ENCODE measurements around the gene GGA1. TPM values are rescaled to one million over a fixed set of nuclear protein-coding genes. Genes with fewer than 3 reads are reported as not detected.

GGA1 gene
- total and polyA plus RNA-seq, 9 of the 15 experiments (the other 6 are each of a cell fraction or from before 2014, with no cell fraction given), result 1.5 to 69.5 (median 31.6) TPM

DNA sequence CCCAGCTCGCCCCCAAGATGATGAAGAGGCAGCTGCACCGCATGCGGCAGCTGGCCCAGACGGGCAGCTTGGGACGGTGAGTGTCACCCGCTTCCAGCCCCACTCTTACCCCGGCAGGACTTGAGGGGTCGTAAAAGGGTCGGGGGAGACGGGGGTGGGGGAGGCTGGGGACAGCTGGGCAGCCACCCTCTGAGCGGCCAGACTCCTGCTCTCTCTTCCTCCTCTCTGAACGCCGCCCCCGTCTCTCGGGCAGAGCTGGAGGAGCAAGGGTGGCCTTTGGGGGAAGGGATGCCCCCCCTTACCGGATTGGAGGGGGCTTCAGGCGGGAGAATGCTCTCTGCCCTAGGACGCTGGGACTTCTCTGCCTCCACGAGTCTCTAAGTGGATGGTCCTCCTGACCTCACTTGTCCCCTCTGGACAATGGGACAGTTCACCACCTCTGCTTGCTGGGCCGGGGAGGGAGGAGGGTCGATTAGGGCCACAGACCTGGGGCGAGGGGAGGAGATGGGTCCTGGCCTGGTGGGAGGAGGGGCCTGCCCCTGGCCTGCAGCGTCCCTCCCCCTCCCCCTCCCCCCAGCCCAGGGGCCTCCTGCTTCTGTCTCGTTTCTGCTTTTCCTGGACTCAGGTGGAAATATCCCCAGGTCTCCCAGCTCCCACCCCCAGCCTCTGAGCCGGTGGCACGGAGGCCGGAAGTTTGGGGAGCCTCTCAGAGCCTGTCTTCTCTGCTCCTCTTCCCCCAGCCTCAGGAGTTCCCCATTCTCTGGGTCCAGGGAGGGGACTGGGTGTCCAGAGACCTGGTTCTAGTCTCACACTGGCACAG is 31.3 kb downstream of the GGA1 start (continued):
- TF ChIP-seq CAMTA2 (CRISPR knock-in tag; conservative IDR thresholded peaks at IDR 0.05) (no peak), ZC3H8 (IDR thresholded peaks at IDR 0.05) (no peak), GATAD2B (IDR thresholded peaks at IDR 0.05; ENCODE audit: borderline replicate concordance) (0 out of 2 replicates have a peak, but pooled peaks have one; percentile 1), PHF8 (IDR thresholded peaks at IDR 0.05; ENCODE audit: borderline replicate concordance, low read length) (peak; percentile 35; the same call in 1 of the 2 replicates), KDM1A (IDR thresholded peaks at IDR 0.05) (peak in 1 of 2 experiments; percentile 86; a peak in 2 of 4 replicates)

DNA sequence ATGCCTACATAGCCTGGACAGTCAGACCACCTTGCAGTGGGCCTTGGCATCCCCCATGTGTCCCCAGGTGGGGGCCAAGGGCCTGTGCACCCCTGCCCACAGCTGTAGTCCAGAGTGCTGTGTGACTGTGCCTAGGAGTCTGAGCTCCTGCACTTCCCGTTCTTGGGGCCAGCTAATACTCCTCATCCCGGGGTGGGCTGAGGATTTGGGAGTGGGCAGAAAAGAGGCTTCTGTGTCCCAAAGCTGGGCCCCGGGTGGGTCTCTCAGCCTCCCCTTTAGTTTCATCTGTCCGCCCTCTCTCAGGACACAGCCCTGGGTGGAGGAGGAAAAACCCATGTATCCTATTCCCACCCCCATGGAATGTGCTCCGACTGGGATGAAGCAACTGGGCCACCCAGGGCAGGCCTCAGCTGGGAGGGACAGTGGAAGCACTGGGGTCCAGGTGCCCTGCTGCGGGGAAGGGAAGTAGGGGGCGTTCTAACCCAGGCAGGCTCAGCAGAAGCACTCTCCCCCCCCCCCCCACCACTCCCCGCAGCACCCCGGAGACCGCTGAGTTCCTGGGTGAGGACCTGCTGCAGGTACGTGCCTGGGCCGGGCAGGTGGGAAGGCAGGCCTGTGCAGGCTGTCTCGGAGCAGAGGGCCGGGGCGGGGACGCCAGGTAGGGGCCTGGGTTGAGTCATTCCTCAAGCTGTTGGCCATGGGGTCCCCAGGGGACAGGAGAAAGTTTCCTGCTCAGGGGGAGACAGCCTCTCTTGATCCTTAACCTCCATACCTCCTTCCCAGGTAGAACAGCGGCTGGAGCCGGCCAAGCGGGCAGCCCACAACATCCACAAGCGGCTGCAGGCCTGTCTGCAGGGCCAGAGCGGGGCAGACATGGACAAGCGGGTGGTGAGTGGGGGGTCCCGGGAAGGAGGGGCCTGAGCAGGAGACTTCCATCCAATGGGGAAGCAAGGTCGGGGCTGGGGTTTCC is 32.2 kb downstream of the GGA1 start:
- Histone ChIP-seq H3K9me3 (replicated peaks; ENCODE audit: control insufficient read depth, insufficient read depth, low read depth, low read length) (no peaks in the 10 kb centered on the region), H3K36me3 (ENCODE audit: control insufficient read depth, insufficient read depth, low read length) (peaks cover 38% of the 10 kb centered on the region; the same call in 2 of the 3 replicates), H3K4me1 (replicated peaks in 1 of 2; ENCODE audit: control insufficient read depth in 2 of 2, insufficient read depth in 2 of 2, low read length in 2 of 2) (peaks cover 15 to 67% of the 10 kb centered on the region in 2 experiments; a peak in 4 of 5 replicates), H3K9ac (ENCODE audit: insufficient read depth in 1 of 2, low read depth in 2 of 2, low read length in 2 of 2) (peak overlapping the region; percentile 47 to 92; a peak in 3 of 4 replicates), H4K20me1 (replicated peaks; ENCODE audit: control insufficient read depth, insufficient read depth, low read length) (no peaks in the 10 kb centered on the region), H3K79me2 (ENCODE audit: control insufficient read depth, insufficient read depth, low read length) (peaks cover 11% of the 10 kb centered on the region), H3K9me1 (ENCODE audit: control insufficient read depth, insufficient read depth, low read length) (no peaks in the 10 kb centered on the region), H3K4me3 (peak overlapping the region; percentile 65), H3K27ac (ENCODE audit: extremely low read depth, low read depth, low read length) (no peak overlapping the region), H2AFZ (ENCODE audit: low read depth, low read length) (no peak overlapping the region), H3K4me2 (ENCODE audit: insufficient read depth, low read length) (peak overlapping the region; percentile 87; the same call in 1 of the 2 replicates), H3K27me3 (ENCODE audit: control insufficient read depth in 2 of 2, insufficient read depth in 2 of 2, low read length in 2 of 2) (no peaks in the 10 kb centered on the region)
- POLR2A ChIA-PET, result interaction anchor here (0.6 to 3.0 kb wide), 6 partner anchors 9 to 398 kb away, joined by 3 to 14 read pairs (median 4); partner anchors contain the start of gene PDXP
- intact Hi-C loops (cut with micrococcal nuclease), result no loop called here
- ATAC-seq (no peak), DNase-seq (ENCODE audit: extremely low read depth in 1 of 4, low spot score in 3 of 4) (no peak), FAIRE-seq (no peak)
- in situ Hi-C loops (cut with MboI), result no loop called here
- 63% methylated on average over 5 of the region's 24 CpGs for WGBS (ENCODE audit: insufficient coverage, low coverage, missing lambda C conversion rate)
- BruUV-seq (replicated peaks), result no TSS peak
- CTCF ChIA-PET (ENCODE audit: low intra/inter-chr PET ratio), result no interaction called here
- TF ChIP-seq NCOA4 (IDR thresholded peaks at IDR 0.05; ENCODE audit: partially characterized antibody) (no peak), ZNF143 (CRISPR knock-in tag; IDR thresholded peaks at IDR 0.05) (no peak), COPS2 (conservative IDR thresholded peaks at IDR 0.05) (no peak), RBFOX2 (IDR thresholded peaks at IDR 0.05; ENCODE audit: low read depth, low read length) (peak; percentile 25), ATF1 (CRISPR knock-in tag; IDR thresholded peaks at IDR 0.05) (no peak), ATF1 (tag; IDR thresholded peaks at IDR 0.05) (no peak), PCBP1 (IDR thresholded peaks at IDR 0.05; ENCODE audit: low read depth, low read length, poor library complexity, severe bottlenecking) (no peak), CHCHD3 (CRISPR knock-in tag; IDR thresholded peaks at IDR 0.05) (no peak), SPI1 (IDR thresholded peaks at IDR 0.05; ENCODE audit: borderline replicate concordance, low read depth, low read length) (peak; percentile 52; the same call in 1 of the 2 replicates)
- TF ChIP-seq, protein P1, sequence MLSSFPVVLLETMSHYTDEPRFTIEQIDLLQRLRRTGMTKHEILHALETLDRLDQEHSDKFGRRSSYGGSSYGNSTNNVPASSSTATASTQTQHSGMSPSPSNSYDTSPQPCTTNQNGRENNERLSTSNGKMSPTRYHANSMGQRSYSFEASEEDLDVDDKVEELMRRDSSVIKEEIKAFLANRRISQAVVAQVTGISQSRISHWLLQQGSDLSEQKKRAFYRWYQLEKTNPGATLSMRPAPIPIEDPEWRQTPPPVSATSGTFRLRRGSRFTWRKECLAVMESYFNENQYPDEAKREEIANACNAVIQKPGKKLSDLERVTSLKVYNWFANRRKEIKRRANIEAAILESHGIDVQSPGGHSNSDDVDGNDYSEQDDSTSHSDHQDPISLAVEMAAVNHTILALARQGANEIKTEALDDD (IDR thresholded peaks at IDR 0.05), result no peak
- TF ChIP-seq, protein P2, sequence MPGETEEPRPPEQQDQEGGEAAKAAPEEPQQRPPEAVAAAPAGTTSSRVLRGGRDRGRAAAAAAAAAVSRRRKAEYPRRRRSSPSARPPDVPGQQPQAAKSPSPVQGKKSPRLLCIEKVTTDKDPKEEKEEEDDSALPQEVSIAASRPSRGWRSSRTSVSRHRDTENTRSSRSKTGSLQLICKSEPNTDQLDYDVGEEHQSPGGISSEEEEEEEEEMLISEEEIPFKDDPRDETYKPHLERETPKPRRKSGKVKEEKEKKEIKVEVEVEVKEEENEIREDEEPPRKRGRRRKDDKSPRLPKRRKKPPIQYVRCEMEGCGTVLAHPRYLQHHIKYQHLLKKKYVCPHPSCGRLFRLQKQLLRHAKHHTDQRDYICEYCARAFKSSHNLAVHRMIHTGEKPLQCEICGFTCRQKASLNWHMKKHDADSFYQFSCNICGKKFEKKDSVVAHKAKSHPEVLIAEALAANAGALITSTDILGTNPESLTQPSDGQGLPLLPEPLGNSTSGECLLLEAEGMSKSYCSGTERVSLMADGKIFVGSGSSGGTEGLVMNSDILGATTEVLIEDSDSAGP (CRISPR knock-in tag; IDR thresholded peaks at IDR 0.05), result no peak

All from K562 (cell line).